NCI-H345 (cell line): Measurements from ENCODE around the gene PABPN1L.
A peak's percentile ranks its signal among the peaks of the same experiment; 100 is the strongest.

Experiments
- DNase-seq: peaks from one replicate; lab custom pipeline; 2025; lab: John Stamatoyannopoulos, UW

PABPN1L gene

GRCh38 chr16:88868974-88869672, 2.7 kb upstream of the PABPN1L start:
- DNase-seq = no peak

- no peak for DNase-seq
These were observed 1.3 kb upstream of the PABPN1L start for GRCh38 chr16:88867581-88868246.

GRCh38 chr16:88865742-88866141, 718 bp downstream of the PABPN1L start:
- DNase-seq = no peak

GRCh38 chr16:88865310-88865709, 1.1 kb downstream of the PABPN1L start:
- no peak for DNase-seq

GRCh38 chr16:88864521-88864920, 1.9 kb downstream of the PABPN1L start:
- DNase-seq = no peak

- no peak for DNase-seq
These were observed 2.4 kb downstream of the PABPN1L start for GRCh38 chr16:88864099-88864498.

GRCh38 chr16:88863426-88863825, 3.0 kb downstream of the PABPN1L start:
- DNase-seq = no peak

- no peak for DNase-seq
These were observed 3.5 kb downstream of the PABPN1L start for GRCh38 chr16:88862968-88863367.

- no peak for DNase-seq
These were observed 5.1 kb downstream of the PABPN1L start for GRCh38 chr16:88861359-88861758.

- DNase-seq = no peak
These were observed 6.9 kb downstream of the PABPN1L start for GRCh38 chr16:88859381-88860091.

GRCh38 chr16:88857728-88858339, 8.6 kb downstream of the PABPN1L start:
- peak; percentile 27 for DNase-seq

- DNase-seq = peak; percentile 95
These were observed 9.4 kb downstream of the PABPN1L start, which contains the start of the genes GALNS and TRAPPC2L for GRCh38 chr16:88856828-88857727. Gene GALNS, minus strand, starts transcription at chr16:88856947. Its CDS starts 70 bp downstream, at chr16:88856877. Gene TRAPPC2L, plus strand, starts transcription at chr16:88857127. Its CDS starts 24 bp downstream, at chr16:88857151.

- no peak for DNase-seq
These were observed 10.2 kb downstream of the PABPN1L start for GRCh38 chr16:88856122-88856827.

- DNase-seq = no peak
These were observed 10.7 kb downstream of the PABPN1L start for GRCh38 chr16:88855736-88856121.

- DNase-seq = no peak
These were observed 11.3 kb downstream of the PABPN1L start for GRCh38 chr16:88855176-88855575.

- no peak for DNase-seq
These were observed 12.0 kb downstream of the PABPN1L start for GRCh38 chr16:88854306-88855111.

- DNase-seq = no peak
These were observed 13.0 kb downstream of the PABPN1L start for GRCh38 chr16:88853325-88853941.

- DNase-seq = no peak
These were observed 14.8 kb downstream of the PABPN1L start for GRCh38 chr16:88851616-88852015.

- DNase-seq = no peak
These were observed 15.8 kb downstream of the PABPN1L start for GRCh38 chr16:88850531-88851199.
